HG03457 (cell line): ENCODE results near the gene IRAK3.
A peak's percentile ranks its signal among the peaks of the same experiment; 100 is the strongest.
"Not testable (repeated sequence)": the region's sequence is repeated elsewhere in the genome, so short reads cannot be mapped to it uniquely, and the experiment has no call there.

Experiments used
- ATAC-seq: cut with Tn5 transposase; IDR thresholded peaks from one replicate; pipeline ENCODE4 v1.9.1; 2021; ENCODE audit warnings: moderate number of reproducible peaks; ENCODE audit not compliant: unreplicated experiment

Gene IRAK3

DNA sequence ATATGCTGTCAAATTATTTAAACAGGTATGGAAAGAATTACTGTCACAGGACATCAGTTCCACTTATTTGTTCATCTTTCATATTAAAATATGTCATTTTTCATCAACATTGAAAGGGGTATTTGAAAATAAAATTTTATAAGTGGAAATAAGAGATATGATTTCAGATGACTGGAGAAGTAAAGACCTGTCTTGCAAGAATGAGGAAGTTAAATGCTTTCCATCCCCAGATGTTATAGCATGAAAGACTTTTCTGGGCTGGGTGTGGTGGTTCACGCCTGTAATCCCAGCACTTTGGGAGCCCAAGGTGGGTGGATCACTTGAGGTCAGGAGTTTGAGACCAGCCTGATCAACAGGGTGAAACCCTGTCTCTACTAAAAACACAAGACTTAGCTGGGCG, 22.6 kb downstream of the IRAK3 start:
- not testable (repeated sequence) for ATAC-seq

DNA sequence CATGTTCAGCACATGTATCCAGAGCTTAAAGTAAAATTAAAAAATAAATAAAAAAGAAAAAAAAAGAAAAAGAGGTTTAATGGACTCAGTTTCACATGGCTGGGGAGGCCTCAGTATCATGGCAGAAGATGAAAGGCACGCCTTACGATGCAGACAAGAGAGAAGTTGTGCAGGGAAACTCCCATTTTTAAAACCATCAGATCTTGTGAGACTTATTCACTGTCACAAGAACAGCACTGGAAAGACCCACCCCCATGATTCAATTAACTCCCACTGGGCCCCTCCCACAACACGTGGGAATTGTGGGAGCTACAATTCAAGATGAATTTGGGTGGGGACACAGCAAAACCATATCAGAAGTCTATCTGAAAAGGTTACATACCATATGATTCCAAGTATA, 24.0 kb downstream of the IRAK3 start:
- ATAC-seq = not testable (repeated sequence)

DNA sequence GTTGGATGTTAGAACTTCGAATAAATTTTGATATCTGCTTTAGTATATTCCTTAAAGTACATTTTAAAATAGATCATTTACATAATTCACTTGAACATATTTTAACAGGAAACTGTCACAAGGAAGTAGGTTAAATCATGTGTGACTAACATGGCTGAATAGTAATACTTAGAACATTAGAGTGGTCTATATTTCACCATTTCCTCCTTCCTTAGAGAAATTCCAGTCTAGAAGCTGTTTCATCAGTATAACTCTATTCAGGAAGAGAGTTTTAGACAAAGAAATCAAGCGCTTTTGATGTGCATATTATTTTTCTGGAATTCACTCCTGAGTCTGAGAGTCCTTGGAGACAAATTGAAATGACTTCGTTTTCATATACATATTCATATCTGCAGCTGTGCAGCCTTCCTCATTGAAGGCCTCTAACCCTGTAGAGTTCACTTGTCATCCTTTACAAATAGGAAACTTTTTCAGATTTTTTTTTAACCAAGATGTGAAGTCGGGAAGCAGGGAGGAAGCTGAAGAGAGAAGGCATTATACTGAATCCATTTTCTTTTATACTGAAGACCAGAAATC, 28.4 kb downstream of the IRAK3 start:
- ATAC-seq = no peak

DNA sequence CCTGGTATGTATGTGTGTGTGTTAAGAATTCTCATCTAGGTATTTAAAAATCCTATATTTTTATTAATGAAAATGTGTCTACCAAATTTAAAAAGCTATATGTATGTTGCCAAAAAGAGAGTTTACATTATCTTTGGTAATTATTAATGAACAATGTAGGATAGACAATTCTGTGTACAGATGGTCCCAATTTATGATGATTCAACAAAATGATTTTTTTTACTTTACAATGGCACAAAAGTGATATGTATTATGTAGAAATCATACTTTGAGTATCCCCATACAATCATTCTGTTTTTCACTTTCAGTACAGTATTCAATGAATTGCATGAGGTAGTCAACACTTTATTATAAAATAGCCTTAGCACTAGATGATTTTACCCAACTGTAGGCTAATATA, 39.4 kb downstream of the IRAK3 start:
- ATAC-seq = no peak

DNA sequence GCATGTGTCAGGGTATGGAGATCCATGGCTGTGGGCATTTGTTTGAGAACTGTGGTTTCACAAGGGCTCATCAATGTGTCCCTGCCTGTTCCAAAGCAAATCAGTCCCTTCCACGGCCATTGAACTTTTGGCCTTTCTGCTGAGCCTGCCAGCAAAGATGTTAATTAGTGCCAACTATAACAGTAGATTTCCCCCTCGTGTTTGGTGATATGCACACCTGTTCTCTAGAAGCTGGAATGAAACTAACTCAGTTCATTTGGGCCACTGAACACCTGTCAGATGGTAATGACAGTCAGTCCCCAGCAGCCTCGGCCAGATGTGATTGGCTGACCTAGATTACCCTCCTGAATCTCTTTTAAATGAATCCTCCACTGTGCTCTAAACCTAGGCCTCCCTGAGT, 43.2 kb downstream of the IRAK3 start:
- ATAC-seq = peak; percentile 43

DNA sequence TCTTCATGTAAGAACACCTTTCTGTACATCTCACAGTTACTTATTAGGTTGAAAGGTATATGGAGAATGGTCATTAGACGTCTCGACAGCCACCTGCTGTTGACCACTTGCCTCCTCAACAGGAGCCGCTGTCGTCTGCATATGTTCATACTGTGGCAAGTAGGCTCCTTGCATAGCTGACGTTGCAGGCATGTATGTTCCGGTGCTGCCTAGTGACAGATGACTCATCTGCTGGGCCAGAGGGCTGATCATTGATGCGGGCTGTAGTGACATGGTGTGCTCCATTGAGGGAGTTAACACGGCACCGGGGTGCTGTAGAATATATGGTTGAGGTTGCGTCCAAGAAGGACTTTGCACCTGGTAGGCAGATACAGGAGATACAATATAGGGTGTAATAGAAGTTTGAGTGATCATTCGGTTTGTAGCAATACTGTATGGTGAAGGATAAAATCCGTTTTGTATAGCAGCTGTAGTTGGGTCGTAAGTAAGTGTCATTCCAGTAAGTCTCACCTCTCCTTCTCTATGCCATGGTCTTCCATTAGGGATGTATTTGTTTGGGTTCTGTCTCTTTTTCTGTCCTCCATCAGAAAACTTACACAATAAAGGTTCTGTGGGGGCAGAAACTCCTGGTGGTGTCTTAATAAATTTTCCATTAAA, 45.2 kb downstream of the IRAK3 start:
- ATAC-seq = peak; percentile 83

DNA sequence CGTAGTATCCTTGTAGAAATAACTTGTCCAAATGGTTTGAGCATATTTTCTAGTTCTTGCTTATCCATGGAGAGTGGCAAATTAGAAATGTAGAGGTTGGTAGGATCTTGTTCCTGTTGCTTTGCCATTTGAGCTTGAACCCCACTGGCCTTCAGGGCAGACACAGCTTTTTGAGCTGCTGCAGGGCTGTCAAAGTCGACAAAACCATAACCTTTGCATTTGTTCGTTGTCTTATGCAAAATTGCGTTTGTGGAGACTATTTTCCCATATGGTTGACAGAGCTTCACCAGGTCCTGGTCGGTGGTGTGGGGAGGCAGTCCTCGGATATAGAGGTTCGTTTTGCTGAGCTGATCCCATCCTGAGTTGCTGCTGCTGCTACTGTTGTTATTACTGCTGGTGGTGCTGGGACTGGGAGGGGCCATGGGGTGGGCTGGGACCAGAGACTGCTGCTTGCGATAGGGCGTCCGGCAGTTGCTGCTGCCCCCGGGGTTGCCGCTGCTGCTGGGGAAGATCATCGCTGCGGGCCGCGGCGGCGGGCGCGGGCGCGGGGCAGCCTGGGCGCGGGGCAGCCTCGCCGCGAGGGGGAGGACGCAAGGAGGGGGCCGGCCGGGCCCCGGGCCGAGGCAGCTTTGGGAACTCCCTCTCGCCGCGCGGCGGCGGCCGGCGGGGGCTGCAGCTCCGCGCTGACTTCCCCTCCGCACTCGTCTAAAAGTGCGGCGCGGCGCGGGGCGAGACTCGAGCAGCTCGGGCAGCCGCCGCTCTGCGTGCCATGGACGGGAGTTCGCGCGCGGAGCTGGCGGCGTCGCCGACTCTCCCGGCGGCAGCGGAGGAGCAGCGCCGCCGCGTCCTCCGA, 46.0 kb downstream of the IRAK3 start:
- peak; percentile 44 for ATAC-seq

DNA sequence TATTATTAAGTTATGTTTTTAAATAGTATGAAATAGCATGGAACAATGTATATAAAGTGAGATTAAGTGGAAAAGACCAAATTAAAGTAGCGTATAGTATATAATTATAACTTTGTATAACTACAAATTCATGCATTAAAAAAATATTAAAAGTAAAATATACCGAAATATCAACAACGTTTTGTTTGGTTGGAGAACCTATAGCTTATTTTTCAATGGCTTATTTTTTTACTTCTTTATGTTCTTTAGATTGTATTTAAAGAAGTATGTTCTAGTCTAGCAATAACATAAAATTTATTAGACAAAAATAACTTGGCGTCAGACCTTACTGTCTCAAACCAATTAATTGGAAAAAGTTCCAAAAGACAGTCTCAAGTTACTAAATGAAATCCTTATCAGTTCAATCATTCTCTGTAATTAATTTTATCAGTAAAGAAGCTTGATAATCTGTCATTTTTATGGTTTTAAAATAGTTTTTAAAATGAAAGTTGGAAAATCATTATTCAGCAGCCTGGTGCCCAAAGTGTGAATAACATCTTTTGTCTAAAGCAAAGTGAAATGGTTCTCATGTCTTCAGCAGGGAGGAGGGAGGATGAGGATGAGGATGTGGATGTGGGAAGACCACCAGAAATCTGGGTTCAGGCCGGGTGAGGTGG, 46.7 kb downstream of the IRAK3 start:
- ATAC-seq = no peak

DNA sequence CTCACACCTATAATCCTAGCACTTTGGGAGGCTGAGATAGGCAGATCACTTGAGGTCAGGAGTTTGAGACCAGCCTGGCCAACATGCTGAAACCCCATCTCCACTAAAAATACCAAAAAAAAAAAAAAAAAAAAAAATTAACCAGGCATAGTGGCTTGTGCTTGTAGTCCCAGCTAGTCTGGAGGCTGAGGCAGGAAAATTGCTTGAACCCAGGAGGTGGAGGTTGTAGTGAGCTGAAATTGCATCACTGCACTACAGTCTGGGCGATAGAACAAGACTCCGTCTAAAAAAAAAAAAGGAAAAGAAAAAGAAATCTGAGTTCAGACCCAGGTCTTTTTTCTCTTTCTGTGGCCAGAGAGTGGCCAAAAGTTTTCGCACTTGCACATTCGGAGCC, 47.3 kb downstream of the IRAK3 start:
- not testable (repeated sequence) for ATAC-seq

DNA sequence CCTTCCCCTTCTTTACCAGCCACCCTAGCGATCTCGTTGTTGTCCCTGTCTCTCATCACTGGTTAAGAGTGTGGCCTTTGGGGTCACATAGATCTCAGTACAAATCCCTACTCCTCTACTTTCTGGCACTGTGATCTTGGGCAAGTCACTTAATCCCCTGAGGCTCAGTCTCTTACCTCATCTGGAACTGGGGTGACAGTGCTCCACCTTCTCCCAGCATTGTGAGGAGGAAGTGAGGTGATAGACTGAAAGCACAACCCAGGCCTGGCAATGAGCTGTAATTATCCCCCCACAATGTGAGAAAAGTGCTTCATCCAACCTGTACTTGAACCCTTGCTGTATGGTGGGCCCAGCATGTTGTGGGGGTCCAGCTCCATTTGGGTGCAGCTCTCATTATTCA, 48.0 kb downstream of the IRAK3 start:
- ATAC-seq = no peak

DNA sequence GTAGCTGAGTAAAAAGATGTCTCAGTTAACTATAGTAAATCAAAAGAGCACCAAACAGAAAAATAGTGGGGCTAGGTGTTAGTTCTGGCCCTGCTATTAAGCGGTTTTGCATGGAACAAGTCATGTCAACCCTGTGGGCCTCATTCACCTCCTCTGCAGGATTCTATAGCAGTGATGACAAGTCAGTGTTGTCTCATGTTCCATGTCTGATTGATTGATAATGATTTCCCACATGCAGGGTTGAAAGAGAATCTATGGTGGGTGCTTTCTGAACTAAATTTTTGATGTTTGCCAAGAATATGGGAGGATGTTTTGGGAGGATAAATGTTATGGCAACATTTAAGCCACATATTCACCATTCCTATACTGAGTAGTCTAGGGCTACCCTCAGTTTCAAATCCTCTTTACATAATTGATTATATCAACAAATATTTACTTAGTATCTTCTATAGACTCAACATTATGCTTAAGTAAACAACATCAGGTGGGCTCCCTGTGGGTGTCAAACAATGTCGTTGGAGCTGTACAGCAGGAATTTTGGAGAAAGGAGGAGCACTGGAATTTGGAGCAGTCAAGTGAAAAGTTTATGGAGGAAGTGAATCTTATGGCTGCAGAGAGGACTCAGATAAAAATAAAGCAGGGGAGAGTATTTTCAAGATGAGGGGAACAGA, 48.6 kb downstream of the IRAK3 start:
- no peak for ATAC-seq

DNA sequence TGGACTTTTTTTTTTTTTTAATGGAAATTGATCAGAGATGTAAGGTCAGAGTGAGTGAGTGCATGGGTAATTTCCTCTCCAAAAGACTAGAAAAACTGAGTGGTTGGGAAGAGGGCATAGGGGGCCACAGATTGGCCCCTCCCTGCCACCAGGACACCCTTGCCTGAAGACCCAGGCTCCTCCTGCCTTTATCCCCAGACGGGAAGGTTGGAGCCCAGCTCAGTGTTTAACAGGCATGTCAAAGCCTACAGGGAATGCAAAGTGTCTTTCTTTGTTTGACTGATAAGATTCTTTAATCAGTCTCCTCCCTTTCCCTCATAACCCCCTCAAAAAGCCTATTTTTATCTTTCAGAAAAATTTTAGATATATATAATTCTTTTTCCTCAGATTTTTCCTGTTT, 50.3 kb downstream of the IRAK3 start:
- no peak for ATAC-seq

DNA sequence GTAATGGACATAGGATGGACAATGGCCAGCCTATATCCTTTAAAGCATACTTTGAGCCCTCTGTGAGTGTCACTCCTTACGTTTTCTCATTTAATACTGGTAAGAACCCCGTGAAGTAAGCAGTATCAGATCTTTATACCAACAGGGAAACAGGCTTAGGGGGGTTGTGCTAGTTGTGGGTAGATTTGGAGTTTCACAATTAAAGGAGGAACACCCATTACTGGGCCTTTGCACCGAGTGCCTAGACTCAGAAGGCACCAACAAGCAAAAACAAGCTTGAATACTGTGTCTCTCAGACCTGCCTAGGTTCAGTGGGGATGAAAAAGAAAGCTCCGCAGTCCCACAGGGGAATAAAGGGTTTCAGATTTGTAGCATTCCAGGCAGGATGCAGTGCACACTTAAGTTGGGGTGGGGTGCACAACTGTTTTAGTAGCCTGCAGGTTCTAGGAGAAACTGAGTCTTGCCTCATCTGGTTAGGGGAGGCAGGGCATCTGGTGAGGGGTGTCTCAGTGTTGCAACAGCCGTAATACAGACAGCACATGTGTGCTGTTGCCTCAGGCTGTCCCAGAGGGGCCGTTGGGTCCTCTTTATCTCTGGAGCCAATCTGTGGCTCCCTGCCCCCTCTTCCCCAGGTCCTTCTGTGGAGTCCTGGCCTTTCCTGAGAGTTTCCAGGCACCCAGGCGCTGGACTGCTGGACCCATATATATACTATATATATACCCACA, 51.2 kb downstream of the IRAK3 start:
- no peak for ATAC-seq

DNA sequence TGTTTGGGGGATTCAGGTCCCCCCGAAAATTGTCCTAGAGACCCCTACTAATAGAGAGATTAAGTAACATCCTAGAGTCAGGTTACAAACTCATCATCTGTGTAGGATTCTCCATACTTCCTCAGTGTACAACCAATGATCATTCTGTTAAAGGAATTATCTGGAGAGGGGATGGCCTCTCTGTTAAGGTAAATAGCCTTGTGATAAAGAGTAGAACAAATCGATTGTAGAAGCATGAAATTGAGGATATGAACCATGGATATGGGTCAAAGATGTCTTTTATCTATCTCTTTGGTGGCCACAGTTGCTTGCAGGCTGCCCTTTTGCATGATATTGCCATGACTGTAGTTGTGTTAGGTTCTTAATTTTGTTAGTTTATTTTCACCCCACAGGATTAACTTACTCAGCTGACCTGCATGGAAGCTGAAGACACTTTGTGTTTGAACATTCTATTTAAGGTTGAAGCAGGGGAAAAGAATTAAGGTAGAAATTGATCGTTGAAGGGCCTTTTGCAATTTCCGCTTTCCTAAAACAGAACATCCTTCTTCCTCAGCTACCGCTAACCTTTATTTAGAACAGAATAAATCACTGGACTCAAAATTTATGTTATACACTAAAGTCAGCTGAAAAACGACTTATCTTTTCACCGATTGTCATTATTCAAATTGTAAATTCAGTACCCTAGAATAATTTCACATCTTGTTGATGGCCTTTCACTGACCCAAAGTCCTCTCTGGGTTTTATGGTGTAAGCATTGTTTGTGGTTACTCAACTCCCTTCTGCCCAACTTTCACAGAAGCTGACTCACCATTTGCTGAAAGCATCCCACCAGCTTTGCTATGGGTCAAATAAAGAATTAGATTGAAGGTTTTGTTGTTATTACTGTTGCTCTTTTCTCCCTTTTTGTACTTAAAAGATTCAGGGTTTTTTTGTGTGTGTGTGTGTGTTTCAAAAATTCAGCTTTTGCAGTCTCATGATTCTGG, 52.3 kb downstream of the IRAK3 start:
- no peak for ATAC-seq

DNA sequence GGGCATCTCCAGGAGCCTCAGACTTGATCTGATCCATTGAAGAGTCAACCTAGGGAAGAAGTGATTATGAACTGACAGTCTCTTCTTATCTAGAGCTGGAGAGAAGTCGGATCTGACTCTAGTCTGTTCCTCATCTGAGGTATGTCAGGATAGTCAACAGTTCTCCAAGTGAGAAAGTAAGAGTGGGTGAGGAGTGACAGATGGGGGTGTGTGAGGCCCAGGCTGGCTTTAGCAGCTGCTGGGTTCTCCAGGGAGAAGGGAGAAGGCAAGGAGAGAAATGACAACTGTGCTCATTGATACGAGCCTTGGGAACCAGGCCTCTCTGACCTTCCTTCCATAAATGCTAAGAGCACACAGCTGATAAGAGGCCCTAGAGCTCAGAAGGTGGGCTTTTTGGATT, 53.3 kb downstream of the IRAK3 start:
- no peak for ATAC-seq

DNA sequence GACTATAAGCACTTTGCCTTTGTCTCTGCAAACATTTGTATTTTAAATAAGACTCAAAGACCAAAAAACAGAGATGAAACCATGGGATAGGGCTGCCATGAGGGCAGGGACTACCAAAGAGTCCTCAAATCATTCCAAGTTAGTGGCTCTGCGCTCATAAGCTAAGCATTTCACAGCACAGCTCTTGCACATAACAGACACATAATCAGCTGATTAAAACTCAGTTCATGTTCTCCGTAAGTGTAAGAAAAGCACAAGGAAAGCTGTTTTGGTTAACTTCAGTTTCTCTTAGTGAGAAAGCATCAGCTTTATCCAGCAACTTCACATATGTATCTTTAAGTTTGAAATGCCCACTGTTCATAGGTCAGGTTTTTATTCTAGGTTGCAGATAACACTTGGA, 54.9 kb downstream of the IRAK3 start:
- ATAC-seq = no peak

DNA sequence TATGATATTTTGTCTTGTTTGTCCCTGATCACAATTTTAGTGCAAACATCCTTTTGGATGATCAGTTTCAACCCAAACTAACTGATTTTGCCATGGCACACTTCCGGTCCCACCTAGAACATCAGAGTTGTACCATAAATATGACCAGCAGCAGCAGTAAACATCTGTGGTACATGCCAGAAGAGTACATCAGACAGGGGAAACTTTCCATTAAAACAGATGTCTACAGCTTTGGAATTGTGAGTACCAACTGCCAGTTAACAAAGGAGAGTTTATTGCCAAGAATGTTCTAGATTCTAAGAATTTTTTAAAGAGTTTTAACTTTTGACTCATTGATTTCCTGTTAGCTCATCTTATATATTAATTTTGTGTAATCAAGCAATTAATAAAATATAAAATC, 55.4 kb downstream of the IRAK3 start:
- ATAC-seq = no peak

DNA sequence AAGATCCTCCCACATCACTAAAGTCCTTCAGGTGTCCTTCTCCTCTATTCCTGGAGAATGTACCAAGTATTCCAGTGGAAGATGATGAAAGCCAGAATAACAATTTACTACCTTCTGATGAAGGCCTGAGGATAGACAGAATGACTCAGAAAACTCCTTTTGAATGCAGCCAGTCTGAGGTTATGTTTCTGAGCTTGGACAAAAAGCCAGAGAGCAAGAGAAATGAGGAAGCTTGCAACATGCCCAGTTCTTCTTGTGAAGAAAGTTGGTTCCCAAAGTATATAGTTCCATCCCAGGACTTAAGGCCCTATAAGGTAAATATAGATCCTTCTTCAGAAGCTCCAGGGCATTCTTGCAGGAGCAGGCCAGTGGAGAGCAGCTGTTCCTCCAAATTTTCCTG, 58.7 kb downstream of the IRAK3 start:
- no peak for ATAC-seq

DNA sequence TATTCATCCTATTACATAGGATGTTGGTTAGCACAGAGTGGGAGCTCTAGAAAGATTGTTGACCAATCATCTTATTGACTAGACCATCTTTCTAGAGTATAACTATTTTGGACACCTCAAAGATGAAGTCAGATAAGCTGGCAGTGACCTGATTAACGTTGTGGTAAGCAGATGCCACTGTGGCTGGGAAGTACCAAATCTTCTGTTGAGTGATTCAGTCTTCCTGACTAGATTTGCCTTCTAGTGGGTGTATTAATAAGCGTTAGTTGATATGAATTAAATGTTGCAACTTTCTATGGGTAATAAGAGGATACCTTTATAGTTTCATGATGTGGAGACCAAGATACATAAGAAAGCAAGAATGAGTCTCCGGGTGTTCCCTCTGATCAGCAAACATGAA, 62.0 kb downstream of the IRAK3 start:
- no peak for ATAC-seq
